ENCODE results near the gene HES1. TPM values are rescaled to one million over a fixed set of nuclear protein-coding genes. Genes with fewer than 3 reads are reported as not detected.

HES1 gene
- total RNA-seq, 1 donor from 2014 or later = 142 TPM

DNA sequence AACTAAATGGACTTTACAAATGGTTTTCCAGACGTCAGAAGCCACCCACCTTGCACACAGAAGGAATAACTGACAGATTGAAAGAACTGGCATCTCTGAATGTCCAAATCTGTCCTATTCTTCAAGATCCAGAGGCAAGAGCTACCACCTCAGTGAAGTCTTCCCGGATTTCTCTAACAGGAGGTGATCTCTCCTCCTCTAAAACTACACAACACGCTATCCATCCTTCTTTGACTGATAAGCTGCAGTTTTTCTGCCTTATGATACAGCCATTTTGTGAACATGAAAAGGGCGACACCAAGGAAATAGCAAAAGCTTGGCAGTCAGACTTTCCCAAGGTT is 37.1 kb upstream of the HES1 start:
- no peak overlapping the region for H3K27ac Mint-ChIP-seq

DNA sequence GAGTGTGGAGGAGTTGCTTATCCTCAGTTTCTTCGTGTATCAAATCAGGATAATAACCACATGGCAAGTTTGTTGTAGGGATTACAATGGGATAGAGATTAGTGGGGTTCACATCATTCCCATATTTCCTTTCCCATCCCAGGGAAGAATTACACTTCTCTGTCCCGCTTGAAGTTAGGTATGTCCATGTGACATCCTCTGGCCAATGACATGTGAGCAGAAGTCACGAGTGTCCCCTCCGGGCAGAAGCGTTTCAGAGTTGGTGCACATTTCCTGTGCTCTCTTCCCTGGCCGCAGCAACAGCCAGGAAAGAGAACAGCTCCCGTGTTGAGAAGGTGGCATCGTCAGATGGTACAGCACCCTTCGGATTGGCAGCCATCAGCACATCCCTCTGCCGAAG is 36.7 kb upstream of the HES1 start:
- no peaks in the 10 kb centered on the region for H3K27me3 Mint-ChIP-seq
- no peaks in the 10 kb centered on the region for H3K36me3 Mint-ChIP-seq (ENCODE audit: insufficient read depth)
- no peak overlapping the region for H3K4me3 Mint-ChIP-seq (ENCODE audit: low read depth)
- no peak overlapping the region for H3K27ac Mint-ChIP-seq
- TF ChIP-seq, protein P1, sequence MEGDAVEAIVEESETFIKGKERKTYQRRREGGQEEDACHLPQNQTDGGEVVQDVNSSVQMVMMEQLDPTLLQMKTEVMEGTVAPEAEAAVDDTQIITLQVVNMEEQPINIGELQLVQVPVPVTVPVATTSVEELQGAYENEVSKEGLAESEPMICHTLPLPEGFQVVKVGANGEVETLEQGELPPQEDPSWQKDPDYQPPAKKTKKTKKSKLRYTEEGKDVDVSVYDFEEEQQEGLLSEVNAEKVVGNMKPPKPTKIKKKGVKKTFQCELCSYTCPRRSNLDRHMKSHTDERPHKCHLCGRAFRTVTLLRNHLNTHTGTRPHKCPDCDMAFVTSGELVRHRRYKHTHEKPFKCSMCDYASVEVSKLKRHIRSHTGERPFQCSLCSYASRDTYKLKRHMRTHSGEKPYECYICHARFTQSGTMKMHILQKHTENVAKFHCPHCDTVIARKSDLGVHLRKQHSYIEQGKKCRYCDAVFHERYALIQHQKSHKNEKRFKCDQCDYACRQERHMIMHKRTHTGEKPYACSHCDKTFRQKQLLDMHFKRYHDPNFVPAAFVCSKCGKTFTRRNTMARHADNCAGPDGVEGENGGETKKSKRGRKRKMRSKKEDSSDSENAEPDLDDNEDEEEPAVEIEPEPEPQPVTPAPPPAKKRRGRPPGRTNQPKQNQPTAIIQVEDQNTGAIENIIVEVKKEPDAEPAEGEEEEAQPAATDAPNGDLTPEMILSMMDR (IDR thresholded peaks at IDR 0.05; ENCODE audit: unreplicated experiment) = no peak
- no peaks in the 10 kb centered on the region for H3K9me3 Mint-ChIP-seq (ENCODE audit: low read depth)
- DNase-seq (ENCODE audit: low spot score, unreplicated experiment) = no peak
- H3K4me1 Mint-ChIP-seq (ENCODE audit: low read depth) = peaks cover 45% of the 10 kb centered on the region

More for the DNA sequence above, 37.1 kb upstream of the HES1 start:
- TF ChIP-seq, protein P1 (IDR thresholded peaks at IDR 0.05; ENCODE audit: unreplicated experiment) = no peak
- DNase-seq (ENCODE audit: low spot score, unreplicated experiment) = no peak
- no peak overlapping the region for H3K4me3 Mint-ChIP-seq (ENCODE audit: low read depth)
- no peaks in the 10 kb centered on the region for H3K36me3 Mint-ChIP-seq (ENCODE audit: insufficient read depth)
- no peaks in the 10 kb centered on the region for H3K9me3 Mint-ChIP-seq (ENCODE audit: low read depth)
- peaks cover 43% of the 10 kb centered on the region for H3K4me1 Mint-ChIP-seq (ENCODE audit: low read depth)
- H3K27me3 Mint-ChIP-seq = no peaks in the 10 kb centered on the region

DNA sequence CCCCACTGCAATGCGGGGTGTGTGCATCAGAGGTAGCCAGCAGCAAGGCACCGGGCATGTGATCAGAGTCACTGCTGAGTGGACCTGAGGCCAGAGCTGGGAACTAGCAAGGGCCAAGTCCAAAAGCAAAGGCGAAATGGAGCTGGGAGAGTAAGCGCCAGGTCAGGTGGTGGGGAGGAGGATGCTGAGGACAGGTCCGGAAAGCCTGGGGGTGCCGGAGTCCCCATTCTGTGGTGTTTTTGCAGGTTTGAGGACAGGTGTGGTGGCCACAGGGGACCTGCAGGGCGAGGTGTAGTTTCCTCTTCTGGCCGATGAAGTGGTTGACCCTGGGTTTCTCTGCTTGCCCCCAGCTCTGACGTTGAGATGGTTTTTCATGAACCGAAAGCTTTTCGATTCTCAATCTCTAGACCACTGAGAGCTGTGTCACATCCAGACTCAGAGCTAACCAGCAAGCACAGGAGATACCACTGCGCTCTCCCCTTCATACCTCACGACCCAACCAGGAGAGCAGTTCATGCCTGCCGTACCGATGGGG is 35.0 kb upstream of the HES1 start:
- Mint-ChIP-seq H3K27me3 (no peaks in the 10 kb centered on the region), H3K9me3 (ENCODE audit: low read depth) (no peaks in the 10 kb centered on the region), H3K27ac (no peak overlapping the region), H3K4me3 (ENCODE audit: low read depth) (no peak overlapping the region), H3K4me1 (ENCODE audit: low read depth) (peaks cover 56% of the 10 kb centered on the region), H3K36me3 (ENCODE audit: insufficient read depth) (no peaks in the 10 kb centered on the region)
- no peak for DNase-seq (ENCODE audit: low spot score, unreplicated experiment)
- TF ChIP-seq, protein P1 (IDR thresholded peaks at IDR 0.05; ENCODE audit: unreplicated experiment) = no peak

DNA sequence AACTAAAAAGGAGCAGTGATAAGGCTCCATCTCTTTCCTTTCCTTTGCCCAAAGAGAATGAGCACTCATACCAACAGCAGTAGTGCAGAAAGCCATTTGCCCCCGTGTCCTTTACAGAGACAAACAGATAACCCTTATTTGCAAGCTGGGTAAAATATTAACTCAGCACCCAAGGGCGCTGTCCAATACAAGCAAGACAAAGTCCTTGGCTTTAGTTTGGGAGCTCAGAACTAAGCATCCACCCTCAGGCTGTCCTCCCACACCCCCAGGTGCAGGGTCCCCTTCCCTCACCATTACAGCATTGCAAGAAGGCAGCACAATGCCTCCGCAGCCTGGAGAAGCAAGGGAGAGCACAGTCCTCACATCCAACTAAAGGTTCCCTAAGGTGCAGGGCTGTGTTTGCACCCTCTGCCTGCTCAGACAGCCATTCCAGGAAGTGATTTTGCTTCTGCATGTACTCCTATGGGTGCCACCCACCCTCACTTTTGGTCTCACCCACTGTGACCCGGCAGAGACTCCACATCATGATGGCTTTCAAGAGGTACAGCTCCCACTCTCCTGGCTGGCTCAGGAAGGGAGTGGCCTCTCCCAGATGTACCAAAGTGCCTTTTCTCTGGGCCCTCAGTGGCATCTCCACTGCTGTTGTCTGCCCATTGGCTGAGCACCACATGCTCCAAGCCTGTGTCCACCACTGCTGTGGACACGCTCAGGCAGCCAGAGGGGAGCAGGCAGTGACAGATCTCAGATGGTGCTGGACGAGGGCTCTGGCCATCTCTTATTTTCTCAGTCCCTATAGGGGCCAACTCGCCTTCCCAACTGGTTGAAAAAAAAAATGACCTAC is 34.1 kb upstream of the HES1 start:
- DNase-seq (ENCODE audit: low spot score, unreplicated experiment) = no peak
- H3K9me3 Mint-ChIP-seq (ENCODE audit: low read depth) = no peaks in the 10 kb centered on the region
- H3K27ac Mint-ChIP-seq = no peak overlapping the region
- H3K4me1 Mint-ChIP-seq (ENCODE audit: low read depth) = peaks cover 59% of the 10 kb centered on the region
- H3K36me3 Mint-ChIP-seq (ENCODE audit: insufficient read depth) = no peaks in the 10 kb centered on the region
- H3K4me3 Mint-ChIP-seq (ENCODE audit: low read depth) = no peak overlapping the region
- no peaks in the 10 kb centered on the region for H3K27me3 Mint-ChIP-seq
- TF ChIP-seq, protein P1 (IDR thresholded peaks at IDR 0.05; ENCODE audit: unreplicated experiment) = no peak

DNA sequence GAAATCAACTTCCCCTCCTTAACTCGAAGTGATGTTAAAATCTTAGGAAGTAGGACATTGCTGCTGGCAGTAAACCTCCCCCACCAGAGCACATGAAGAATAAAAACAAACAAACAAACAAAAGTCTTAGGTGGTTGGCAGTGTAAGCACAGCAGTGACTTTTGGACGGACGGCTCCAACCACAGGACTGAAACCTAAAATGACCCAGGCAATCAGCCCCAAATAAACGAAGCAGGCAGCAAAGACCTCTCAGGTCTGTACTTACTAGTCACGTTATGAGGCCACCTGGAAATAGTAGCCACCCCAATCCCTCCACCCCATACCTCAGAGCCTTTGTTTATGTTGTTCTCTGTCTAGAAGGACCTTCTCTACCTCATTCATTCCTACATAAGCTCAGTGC is 33.5 kb upstream of the HES1 start:
- no peak overlapping the region for H3K4me3 Mint-ChIP-seq (ENCODE audit: low read depth)
- peaks cover 53% of the 10 kb centered on the region for H3K4me1 Mint-ChIP-seq (ENCODE audit: low read depth)
- no peaks in the 10 kb centered on the region for H3K36me3 Mint-ChIP-seq (ENCODE audit: insufficient read depth)
- no peak for DNase-seq (ENCODE audit: low spot score, unreplicated experiment)
- H3K27me3 Mint-ChIP-seq = no peaks in the 10 kb centered on the region
- TF ChIP-seq, protein P1 (IDR thresholded peaks at IDR 0.05; ENCODE audit: unreplicated experiment) = no peak
- no peak overlapping the region for H3K27ac Mint-ChIP-seq
- H3K9me3 Mint-ChIP-seq (ENCODE audit: low read depth) = no peaks in the 10 kb centered on the region

Data from progenitor cell of endocrine pancreas (in vitro differentiated cells).